ENCODE results near the gene NOSTRIN. TPM values are rescaled to one million over a fixed set of nuclear protein-coding genes. Genes with fewer than 3 reads are reported as not detected.
"Not testable (repeated sequence)": the region's sequence is repeated elsewhere in the genome, so short reads cannot be mapped to it uniquely, and the experiment has no call there.

NOSTRIN gene
- total and polyA plus RNA-seq, 5 donors: 21.2 to 33.2 (median 26.5) TPM

DNA sequence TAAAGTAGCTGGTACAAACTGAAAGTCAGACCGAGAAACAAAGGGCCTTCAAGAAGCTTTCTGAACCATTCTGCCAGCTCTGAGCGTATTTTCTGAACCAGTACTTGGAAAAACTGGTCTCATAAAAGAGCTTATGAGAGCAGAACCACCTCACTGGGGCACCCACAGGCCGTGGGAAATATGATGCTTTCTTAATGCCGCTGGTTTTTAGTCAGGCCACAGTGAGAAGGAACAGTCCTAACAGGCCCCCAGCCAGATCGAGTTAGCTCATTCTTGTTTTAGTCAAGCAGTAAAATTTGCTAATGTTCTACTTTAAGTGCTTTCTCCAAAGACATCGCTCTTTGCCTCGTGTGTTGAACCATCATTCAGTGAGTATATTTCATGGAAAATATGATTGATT is 12.7 kb upstream of the NOSTRIN start:
- Histone ChIP-seq H3K27me3 (ENCODE audit: control insufficient read depth, insufficient read depth) (no peaks in the 10 kb centered on the region), H3K9me3 (ENCODE audit: control insufficient read depth, low read length) (no peaks in the 10 kb centered on the region), H3K4me3 (ENCODE audit: low read length) (no peak overlapping the region), H3K27ac (ENCODE audit: low read length) (peak overlapping the region; percentile 45), H3K4me1 (ENCODE audit: control insufficient read depth, insufficient read depth, low read length) (peaks cover 1% of the 10 kb centered on the region)
- intact Hi-C loops (cut with DNase I): loop anchor here in 1 of 4 donors (10.0 kb wide), 1 partner anchor 55 kb away; no protein-coding TSS in a partner anchor
- ATAC-seq: no peak
- 51% methylated on average over 7 of the region's 7 CpGs for WGBS
- DNase-seq: no peak

DNA sequence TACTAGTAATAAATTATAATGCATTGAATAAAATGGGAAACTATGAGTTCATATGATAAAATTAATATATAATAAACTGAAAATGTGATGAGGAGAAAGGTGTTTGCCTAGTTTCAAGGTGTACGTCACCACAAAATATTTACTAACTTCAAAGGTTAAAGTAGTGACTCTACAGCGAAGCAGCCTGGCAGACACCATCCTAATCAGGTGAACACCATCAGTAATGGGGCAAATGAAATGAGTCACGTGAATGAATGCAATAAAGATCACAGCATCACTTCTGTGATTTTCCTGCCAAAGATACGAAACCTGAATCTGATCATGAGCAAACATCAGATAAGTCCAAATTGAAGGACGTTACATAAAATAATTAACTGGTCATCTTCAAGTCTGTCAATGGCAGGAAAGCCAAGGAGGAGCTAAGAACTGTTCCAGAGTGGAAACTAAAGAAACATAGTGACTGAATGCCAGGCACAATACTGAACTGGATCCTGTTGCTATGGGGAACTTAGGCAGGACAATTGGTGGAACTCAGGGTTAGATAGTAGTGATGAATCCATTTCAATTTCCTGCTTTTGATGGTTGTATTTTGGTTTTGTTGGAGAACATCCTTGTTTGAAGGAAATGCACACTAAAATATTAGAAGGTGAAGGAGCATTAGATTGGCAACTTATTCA is 12.1 kb upstream of the NOSTRIN start:
- Histone ChIP-seq H3K4me3 (ENCODE audit: low read length) (no peak overlapping the region), H3K4me1 (ENCODE audit: control insufficient read depth, insufficient read depth, low read length) (peaks cover 1% of the 10 kb centered on the region), H3K27ac (ENCODE audit: low read length) (peak overlapping the region; percentile 35), H3K27me3 (ENCODE audit: control insufficient read depth, insufficient read depth) (no peaks in the 10 kb centered on the region), H3K9me3 (ENCODE audit: control insufficient read depth, low read length) (no peaks in the 10 kb centered on the region)
- intact Hi-C loops (cut with DNase I): no loop called here
- DNase-seq (no peak), ATAC-seq (peak; percentile 90 to 99)
- 81% methylated on average over 5 of the region's 5 CpGs for WGBS

DNA sequence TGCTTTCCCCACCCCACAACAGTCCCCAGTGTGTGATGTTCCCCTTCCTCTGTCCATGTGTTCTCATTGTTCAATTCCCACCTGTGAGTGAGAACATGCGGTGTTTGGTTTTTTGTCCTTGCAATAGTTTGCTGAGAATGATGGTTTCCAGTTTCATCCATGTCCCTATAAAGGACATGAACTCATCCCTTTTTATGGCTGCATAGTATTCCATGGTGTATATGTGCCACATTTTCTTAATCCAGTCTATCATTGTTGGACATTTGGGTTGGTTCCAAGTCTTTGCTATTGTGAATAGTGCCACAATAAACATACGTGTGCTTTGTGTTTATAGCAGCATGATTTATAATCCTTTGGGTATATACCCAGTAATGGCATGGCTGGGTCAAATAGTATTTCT is 11.3 kb upstream of the NOSTRIN start:
- H3K27me3 ChIP-seq (ENCODE audit: control insufficient read depth, insufficient read depth); DNase-seq; H3K4me3 ChIP-seq (ENCODE audit: low read length); ATAC-seq; H3K27ac ChIP-seq (ENCODE audit: low read length); H3K9me3 ChIP-seq (ENCODE audit: control insufficient read depth, low read length); H3K4me1 ChIP-seq (ENCODE audit: control insufficient read depth, insufficient read depth, low read length); intact Hi-C loops (cut with DNase I): not testable (repeated sequence)
- 83% methylated on average over 1 of the region's 2 CpGs for WGBS

- no peak for DNase-seq
- WGBS: 26% methylated on average over 2 of the region's 2 CpGs
- Histone ChIP-seq H3K27ac (ENCODE audit: low read length) (no peak overlapping the region), H3K27me3 (ENCODE audit: control insufficient read depth, insufficient read depth) (no peaks in the 10 kb centered on the region), H3K4me3 (ENCODE audit: low read length) (no peak overlapping the region), H3K9me3 (ENCODE audit: control insufficient read depth, low read length) (no peaks in the 10 kb centered on the region), H3K4me1 (ENCODE audit: control insufficient read depth, insufficient read depth, low read length) (peaks cover 5% of the 10 kb centered on the region)
- intact Hi-C loops (cut with DNase I): no loop called here
- ATAC-seq: no peak
Observed at GRCh38 chr2:168793596-168793995, 8.8 kb upstream of the NOSTRIN start.

- Histone ChIP-seq H3K4me1 (ENCODE audit: control insufficient read depth, insufficient read depth, low read length) (peaks cover 5% of the 10 kb centered on the region), H3K9me3 (ENCODE audit: control insufficient read depth, low read length) (no peaks in the 10 kb centered on the region), H3K27ac (ENCODE audit: low read length) (no peak overlapping the region), H3K4me3 (ENCODE audit: low read length) (no peak overlapping the region), H3K27me3 (ENCODE audit: control insufficient read depth, insufficient read depth) (no peaks in the 10 kb centered on the region)
- 77% methylated on average over 1 of the region's 1 CpG for WGBS
- ATAC-seq: no peak
- intact Hi-C loops (cut with DNase I): no loop called here
- no peak for DNase-seq
Observed at GRCh38 chr2:168794968-168795367, 7.5 kb upstream of the NOSTRIN start.

- ATAC-seq: no peak
- WGBS: 57% methylated on average over 9 of the region's 9 CpGs
- H3K4me1 ChIP-seq (ENCODE audit: control insufficient read depth, insufficient read depth, low read length): peaks cover 4% of the 10 kb centered on the region
- H3K27me3 ChIP-seq (ENCODE audit: control insufficient read depth, insufficient read depth): no peaks in the 10 kb centered on the region
- no peaks in the 10 kb centered on the region for H3K9me3 ChIP-seq (ENCODE audit: control insufficient read depth, low read length)
- DNase-seq: peak in 1 of 3 donors; percentile 58
- no peak overlapping the region for H3K4me3 ChIP-seq (ENCODE audit: low read length)
- H3K27ac ChIP-seq (ENCODE audit: low read length): peak overlapping the region; percentile 78
- intact Hi-C loops (cut with DNase I): no loop called here
Observed at GRCh38 chr2:168796090-168796577, 6.3 kb upstream of the NOSTRIN start.

DNA sequence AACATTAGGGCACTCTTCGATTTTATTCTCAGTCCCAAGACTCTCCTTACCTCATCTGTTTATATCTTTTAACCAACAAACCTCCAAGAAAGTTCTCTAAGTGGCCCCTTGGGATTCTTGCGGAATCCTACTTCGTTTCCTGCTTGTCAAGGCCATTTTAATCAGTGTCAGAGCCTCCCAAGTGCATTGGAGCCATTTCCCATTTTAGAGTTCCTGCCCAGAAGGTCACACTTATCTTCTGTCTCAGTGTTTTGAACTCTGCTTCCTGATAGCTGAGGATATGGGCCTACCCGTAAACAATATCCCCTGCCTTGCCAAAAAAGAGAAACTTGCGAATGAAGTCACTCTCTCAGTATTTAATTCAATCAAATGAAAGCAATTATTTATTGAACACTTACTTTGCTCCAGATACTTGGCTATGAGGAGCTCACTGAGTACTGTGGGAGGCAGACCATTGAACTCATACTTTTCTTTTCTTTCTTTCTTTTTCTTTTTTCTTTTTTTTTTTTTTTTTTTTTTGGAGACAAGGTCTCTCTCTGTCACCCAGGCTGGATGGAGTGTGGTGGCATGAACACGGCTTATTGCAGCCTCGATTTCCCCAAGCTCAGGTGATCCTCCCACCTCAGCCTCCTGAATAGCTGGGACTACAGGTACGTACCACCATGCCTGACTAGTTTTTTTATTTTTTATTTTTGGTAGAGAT is 5.7 kb upstream of the NOSTRIN start:
- 52% methylated on average over 8 of the region's 8 CpGs for WGBS
- peak; percentile 94 to 97 for ATAC-seq
- Histone ChIP-seq H3K4me3 (ENCODE audit: low read length) (no peak overlapping the region), H3K27me3 (ENCODE audit: control insufficient read depth, insufficient read depth) (no peaks in the 10 kb centered on the region), H3K4me1 (ENCODE audit: control insufficient read depth, insufficient read depth, low read length) (peaks cover 7% of the 10 kb centered on the region), H3K27ac (ENCODE audit: low read length) (peak overlapping the region; percentile 78), H3K9me3 (ENCODE audit: control insufficient read depth, low read length) (no peaks in the 10 kb centered on the region)
- intact Hi-C loops (cut with DNase I): no loop called here
- no peak for DNase-seq

DNA sequence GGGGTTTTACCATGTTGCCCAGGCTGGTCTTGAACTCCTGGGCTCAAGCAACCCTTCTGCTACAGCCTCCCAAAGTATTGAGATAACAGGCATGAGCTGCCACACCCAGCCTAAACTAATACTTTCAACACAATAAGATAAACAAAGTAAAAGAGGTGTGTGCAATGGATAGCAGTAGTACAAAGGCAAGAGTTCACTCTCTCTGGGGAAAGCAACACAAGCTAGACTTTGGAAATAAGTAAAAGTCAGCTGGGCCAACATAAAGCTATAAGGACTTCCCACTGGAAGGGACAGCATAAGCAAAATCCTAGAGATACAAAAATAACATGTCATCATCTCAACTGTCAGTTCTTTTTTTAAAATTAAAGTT is 5.2 kb upstream of the NOSTRIN start:
- no peak for DNase-seq
- intact Hi-C loops (cut with DNase I): no loop called here
- no peak overlapping the region for H3K4me3 ChIP-seq (ENCODE audit: low read length)
- H3K4me1 ChIP-seq (ENCODE audit: control insufficient read depth, insufficient read depth, low read length): peaks cover 7% of the 10 kb centered on the region
- H3K27ac ChIP-seq (ENCODE audit: low read length): no peak overlapping the region
- ATAC-seq: peak in 1 of 2 donors; percentile 17
- no peaks in the 10 kb centered on the region for H3K27me3 ChIP-seq (ENCODE audit: control insufficient read depth, insufficient read depth)
- H3K9me3 ChIP-seq (ENCODE audit: control insufficient read depth, low read length): no peaks in the 10 kb centered on the region

GRCh38 chr2:168798076-168798887 is 4.2 kb upstream of the NOSTRIN start:
- Histone ChIP-seq H3K27me3 (ENCODE audit: control insufficient read depth, insufficient read depth) (no peaks in the 10 kb centered on the region), H3K27ac (ENCODE audit: low read length) (peak overlapping the region; percentile 32), H3K9me3 (ENCODE audit: control insufficient read depth, low read length) (no peaks in the 10 kb centered on the region), H3K4me3 (ENCODE audit: low read length) (no peak overlapping the region), H3K4me1 (ENCODE audit: control insufficient read depth, insufficient read depth, low read length) (peaks cover 7% of the 10 kb centered on the region)
- intact Hi-C loops (cut with DNase I): no loop called here
- 63% methylated on average over 13 of the region's 13 CpGs for WGBS
- ATAC-seq (no peak), DNase-seq (peak; percentile 21 to 63 (median 50))

GRCh38 chr2:168798888-168799410 is 3.5 kb upstream of the NOSTRIN start:
- Histone ChIP-seq H3K27ac (ENCODE audit: low read length) (peak overlapping the region; percentile 48), H3K4me1 (ENCODE audit: control insufficient read depth, insufficient read depth, low read length) (peaks cover 7% of the 10 kb centered on the region), H3K27me3 (ENCODE audit: control insufficient read depth, insufficient read depth) (no peaks in the 10 kb centered on the region), H3K9me3 (ENCODE audit: control insufficient read depth, low read length) (no peaks in the 10 kb centered on the region), H3K4me3 (ENCODE audit: low read length) (no peak overlapping the region)
- 65% methylated on average over 1 of the region's 1 CpG for WGBS
- intact Hi-C loops (cut with DNase I): no loop called here
- no peak for DNase-seq
- ATAC-seq: no peak

- 49% methylated on average over 2 of the region's 2 CpGs for WGBS
- intact Hi-C loops (cut with DNase I): no loop called here
- peaks cover 3% of the 10 kb centered on the region for H3K4me1 ChIP-seq (ENCODE audit: control insufficient read depth, insufficient read depth, low read length)
Observed at GRCh38 chr2:168801471-168801870, 966 bp upstream of the NOSTRIN start.

More at GRCh38 chr2:168801471-168801870, 966 bp upstream of the NOSTRIN start:
- Histone ChIP-seq H3K4me3 (ENCODE audit: low read length) (no peak overlapping the region), H3K9me3 (ENCODE audit: control insufficient read depth, low read length) (no peaks in the 10 kb centered on the region), H3K27me3 (ENCODE audit: control insufficient read depth, insufficient read depth) (no peaks in the 10 kb centered on the region), H3K27ac (ENCODE audit: low read length) (peak overlapping the region; percentile 73)
- DNase-seq (no peak), ATAC-seq (no peak)

All from right cardiac atrium (tissue), 5 donors.